ENCODE results near the gene NOP9.

NOP9 gene

DNA sequence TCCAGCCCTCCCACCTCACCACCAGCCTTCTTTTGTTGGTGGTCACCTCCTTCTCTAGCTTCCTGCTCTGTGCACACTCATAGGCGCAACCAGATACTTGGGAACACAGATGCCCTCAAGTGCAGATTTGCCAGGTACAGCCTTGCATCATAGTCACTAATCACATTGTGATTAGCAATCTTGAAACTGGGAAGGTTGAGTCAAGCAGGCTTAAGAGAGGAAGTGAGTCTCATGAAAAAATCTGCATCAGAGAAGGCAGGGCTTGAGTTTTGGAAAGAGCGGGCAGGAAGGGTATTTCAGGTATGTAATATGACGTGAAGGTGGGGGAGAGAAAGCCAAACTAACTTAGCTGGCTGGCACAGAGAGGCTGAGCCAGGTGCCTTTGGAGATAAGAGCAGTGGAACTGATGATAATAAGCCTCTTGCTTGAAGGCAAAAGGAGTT, 25.5 kb upstream of the NOP9 start:
- Histone ChIP-seq H2AFZ (no peak overlapping the region), H3K4me3 (ENCODE audit: low read depth, low read length) (no peak overlapping the region), H3K27ac (no peak overlapping the region), H3K9ac (no peak overlapping the region), H3K4me1 (peaks cover 11% of the 10 kb centered on the region), H3K79me2 (peaks cover 8% of the 10 kb centered on the region), H3K27me3 (ENCODE audit: control insufficient read depth, insufficient read depth, low read length) (no peaks in the 10 kb centered on the region), H3K36me3 (ENCODE audit: control insufficient read depth, insufficient read depth, low read length) (no peaks in the 10 kb centered on the region), H3K9me3 (ENCODE audit: control insufficient read depth, low read length) (no peaks in the 10 kb centered on the region), H3K4me2 (ENCODE audit: low read length) (no peak overlapping the region)
- TF ChIP-seq, protein P1, sequence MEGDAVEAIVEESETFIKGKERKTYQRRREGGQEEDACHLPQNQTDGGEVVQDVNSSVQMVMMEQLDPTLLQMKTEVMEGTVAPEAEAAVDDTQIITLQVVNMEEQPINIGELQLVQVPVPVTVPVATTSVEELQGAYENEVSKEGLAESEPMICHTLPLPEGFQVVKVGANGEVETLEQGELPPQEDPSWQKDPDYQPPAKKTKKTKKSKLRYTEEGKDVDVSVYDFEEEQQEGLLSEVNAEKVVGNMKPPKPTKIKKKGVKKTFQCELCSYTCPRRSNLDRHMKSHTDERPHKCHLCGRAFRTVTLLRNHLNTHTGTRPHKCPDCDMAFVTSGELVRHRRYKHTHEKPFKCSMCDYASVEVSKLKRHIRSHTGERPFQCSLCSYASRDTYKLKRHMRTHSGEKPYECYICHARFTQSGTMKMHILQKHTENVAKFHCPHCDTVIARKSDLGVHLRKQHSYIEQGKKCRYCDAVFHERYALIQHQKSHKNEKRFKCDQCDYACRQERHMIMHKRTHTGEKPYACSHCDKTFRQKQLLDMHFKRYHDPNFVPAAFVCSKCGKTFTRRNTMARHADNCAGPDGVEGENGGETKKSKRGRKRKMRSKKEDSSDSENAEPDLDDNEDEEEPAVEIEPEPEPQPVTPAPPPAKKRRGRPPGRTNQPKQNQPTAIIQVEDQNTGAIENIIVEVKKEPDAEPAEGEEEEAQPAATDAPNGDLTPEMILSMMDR (IDR thresholded peaks at IDR 0.05): no peak

DNA sequence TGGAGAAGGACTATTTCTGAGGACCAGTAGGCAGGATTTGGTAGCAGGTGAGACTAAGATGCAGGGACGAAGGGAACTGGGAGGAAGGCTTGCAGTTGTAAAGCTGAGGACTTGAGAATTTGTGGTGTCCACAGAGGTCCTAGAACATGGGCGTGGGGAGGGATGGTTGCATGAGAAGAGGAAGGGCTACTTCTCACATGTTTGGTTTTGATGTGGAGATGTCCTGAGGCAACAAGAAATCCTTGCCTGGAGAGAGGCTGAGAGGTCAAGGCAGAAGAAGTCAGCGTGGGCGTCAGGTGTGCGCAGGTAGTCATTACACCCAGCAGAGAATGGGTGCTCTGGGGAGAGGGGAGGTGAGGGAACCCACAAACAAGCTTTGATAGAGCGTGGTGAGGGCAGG, 22.6 kb upstream of the NOP9 start:
- Histone ChIP-seq H3K27me3 (ENCODE audit: control insufficient read depth, insufficient read depth, low read length) (no peaks in the 10 kb centered on the region), H3K27ac (no peak overlapping the region), H3K4me1 (peaks cover 4% of the 10 kb centered on the region), H3K9me3 (ENCODE audit: control insufficient read depth, low read length) (no peaks in the 10 kb centered on the region), H3K79me2 (peaks cover 8% of the 10 kb centered on the region), H3K4me3 (ENCODE audit: low read depth, low read length) (no peak overlapping the region), H3K4me2 (ENCODE audit: low read length) (no peak overlapping the region), H2AFZ (no peak overlapping the region), H3K9ac (no peak overlapping the region), H3K36me3 (ENCODE audit: control insufficient read depth, insufficient read depth, low read length) (no peaks in the 10 kb centered on the region)
- TF ChIP-seq, protein P1 (IDR thresholded peaks at IDR 0.05): no peak

- Histone ChIP-seq H3K9ac (no peak overlapping the region), H3K27me3 (ENCODE audit: control insufficient read depth, insufficient read depth, low read length) (no peaks in the 10 kb centered on the region), H3K4me3 (ENCODE audit: low read depth, low read length) (no peak overlapping the region), H3K9me3 (ENCODE audit: control insufficient read depth, low read length) (no peaks in the 10 kb centered on the region), H3K79me2 (peaks cover 8% of the 10 kb centered on the region), H2AFZ (no peak overlapping the region), H3K36me3 (ENCODE audit: control insufficient read depth, insufficient read depth, low read length) (no peaks in the 10 kb centered on the region), H3K27ac (no peak overlapping the region), H3K4me2 (ENCODE audit: low read length) (no peak overlapping the region), H3K4me1 (no peaks in the 10 kb centered on the region)
- TF ChIP-seq, protein P1 (IDR thresholded peaks at IDR 0.05): no peak
Observed at GRCh38 chr14:24277606-24278321, 21.9 kb upstream of the NOP9 start.

GRCh38 chr14:24278424-24278823, 21.2 kb upstream of the NOP9 start:
- H3K27ac ChIP-seq: no peak overlapping the region
- no peak overlapping the region for H3K4me3 ChIP-seq (ENCODE audit: low read depth, low read length)
- no peaks in the 10 kb centered on the region for H3K9me3 ChIP-seq (ENCODE audit: control insufficient read depth, low read length)
- no peak overlapping the region for H2AFZ ChIP-seq
- H3K27me3 ChIP-seq (ENCODE audit: control insufficient read depth, insufficient read depth, low read length): no peaks in the 10 kb centered on the region
- H3K4me2 ChIP-seq (ENCODE audit: low read length): no peak overlapping the region
- H3K79me2 ChIP-seq: peaks cover 8% of the 10 kb centered on the region
- TF ChIP-seq, protein P1 (IDR thresholded peaks at IDR 0.05): no peak
- H3K9ac ChIP-seq: no peak overlapping the region
- H3K4me1 ChIP-seq: no peaks in the 10 kb centered on the region
- no peaks in the 10 kb centered on the region for H3K36me3 ChIP-seq (ENCODE audit: control insufficient read depth, insufficient read depth, low read length)
